ENCODE data around the gene WNK4.

WNK4 gene

DNA sequence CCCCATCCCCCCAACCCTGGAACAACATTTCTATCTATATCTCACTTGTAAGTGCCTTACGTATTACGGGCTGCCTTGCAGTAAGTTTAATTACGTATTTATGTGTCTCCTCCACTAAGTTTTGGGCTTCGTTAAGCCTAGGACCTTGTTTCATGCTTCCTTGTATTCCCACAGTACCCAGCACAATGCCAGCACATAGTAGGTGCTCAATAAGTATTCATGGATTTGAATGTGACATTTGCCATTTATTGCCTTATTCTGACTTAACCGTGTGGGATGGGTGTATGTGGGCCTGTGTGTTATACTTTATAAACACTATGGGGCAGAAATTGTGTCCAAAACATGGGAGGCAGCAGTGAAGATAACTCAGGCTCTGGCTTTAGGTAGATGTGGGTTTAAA, 12.1 kb downstream of the WNK4 start:
- no peaks in the 10 kb centered on the region for H3K9me3 Mint-ChIP-seq
- H3K36me3 Mint-ChIP-seq (ENCODE audit: insufficient read depth): peaks cover 8% of the 10 kb centered on the region
- peaks cover 6% of the 10 kb centered on the region for H3K4me1 Mint-ChIP-seq
- no peak for ATAC-seq (replicated peaks; ENCODE audit: extremely low read depth, poor library complexity, severe bottlenecking)
- peaks cover 11% of the 10 kb centered on the region for H3K27me3 Mint-ChIP-seq
- no peak for DNase-seq (ENCODE audit: low spot score in 2 of 2)
- H3K4me3 Mint-ChIP-seq: no peak overlapping the region
- H3K27ac Mint-ChIP-seq (ENCODE audit: low read depth): no peak overlapping the region

GRCh38 chr17:42795061-42795460, 14.7 kb downstream of the WNK4 start:
- H3K4me1 Mint-ChIP-seq: peaks cover 14% of the 10 kb centered on the region
- no peaks in the 10 kb centered on the region for H3K27me3 Mint-ChIP-seq
- no peak overlapping the region for H3K4me3 Mint-ChIP-seq
- H3K36me3 Mint-ChIP-seq (ENCODE audit: insufficient read depth): peaks cover 13% of the 10 kb centered on the region
- H3K27ac Mint-ChIP-seq (ENCODE audit: low read depth): no peak overlapping the region
- no peak for DNase-seq (ENCODE audit: low spot score in 2 of 2)
- H3K9me3 Mint-ChIP-seq: no peaks in the 10 kb centered on the region
- no peak for ATAC-seq (replicated peaks; ENCODE audit: extremely low read depth, poor library complexity, severe bottlenecking)

- Mint-ChIP-seq H3K36me3 (ENCODE audit: insufficient read depth) (peaks cover 13% of the 10 kb centered on the region), H3K9me3 (no peaks in the 10 kb centered on the region), H3K4me1 (peaks cover 14% of the 10 kb centered on the region), H3K4me3 (no peak overlapping the region), H3K27ac (ENCODE audit: low read depth) (no peak overlapping the region), H3K27me3 (no peaks in the 10 kb centered on the region)
- DNase-seq (ENCODE audit: low spot score in 2 of 2) (no peak), ATAC-seq (replicated peaks; ENCODE audit: extremely low read depth, poor library complexity, severe bottlenecking) (no peak)
These were observed 15.1 kb downstream of the WNK4 start for GRCh38 chr17:42795465-42795864.

GRCh38 chr17:42796066-42796758, 15.8 kb downstream of the WNK4 start:
- DNase-seq (ENCODE audit: low spot score in 2 of 2): no peak
- Mint-ChIP-seq H3K36me3 (ENCODE audit: insufficient read depth) (peaks cover 13% of the 10 kb centered on the region), H3K27ac (ENCODE audit: low read depth) (no peak overlapping the region), H3K27me3 (no peaks in the 10 kb centered on the region), H3K4me1 (peaks cover 14% of the 10 kb centered on the region), H3K4me3 (peak overlapping the region; percentile 9), H3K9me3 (no peaks in the 10 kb centered on the region)
- ATAC-seq (replicated peaks; ENCODE audit: extremely low read depth, poor library complexity, severe bottlenecking): no peak

DNA sequence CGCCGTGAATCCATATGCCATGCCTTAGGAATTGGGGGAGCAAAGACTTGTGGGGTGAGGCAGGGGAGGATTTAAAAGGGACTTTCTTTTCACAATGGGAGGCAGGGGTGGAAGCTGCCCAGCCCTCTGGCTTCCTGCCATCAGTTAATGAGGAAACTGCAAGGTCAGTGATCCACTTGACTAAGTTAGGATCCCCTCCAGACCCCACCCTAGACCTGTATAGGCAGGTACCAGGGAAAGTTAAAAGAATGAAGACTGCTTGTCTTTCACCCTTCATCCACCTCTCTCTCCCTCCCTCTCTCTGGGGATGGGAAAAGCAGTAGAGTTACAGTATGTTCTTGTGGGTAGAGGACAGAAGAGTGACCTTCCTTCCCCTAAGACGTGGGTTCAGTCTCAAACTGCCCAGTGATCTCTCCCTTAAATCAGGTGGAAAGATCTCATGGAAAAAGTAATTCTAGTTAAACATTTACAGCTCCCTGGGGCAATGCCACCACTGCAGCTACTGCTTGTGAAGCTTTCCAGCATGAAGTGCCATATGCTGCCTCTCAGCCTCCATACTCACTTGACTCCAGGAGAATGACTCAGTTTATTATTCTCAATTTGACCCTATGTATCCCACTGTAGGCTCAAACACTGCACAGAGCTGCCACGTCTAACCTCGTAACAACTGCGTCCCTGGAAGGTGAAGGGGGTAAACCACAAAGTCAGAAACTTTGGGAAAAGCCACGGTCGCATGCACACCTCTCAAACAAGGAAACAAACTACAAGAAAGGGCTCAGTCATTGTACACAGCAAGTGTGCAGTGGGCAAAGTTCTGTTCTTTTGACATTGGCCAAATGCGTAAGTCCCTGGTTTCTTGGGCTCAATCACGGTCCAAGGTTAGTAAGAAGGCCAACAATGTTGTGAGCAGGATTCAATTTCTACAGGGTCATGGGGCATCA, 16.9 kb downstream of the WNK4 start:
- Mint-ChIP-seq H3K36me3 (ENCODE audit: insufficient read depth) (peaks cover 13% of the 10 kb centered on the region), H3K27me3 (no peaks in the 10 kb centered on the region), H3K27ac (ENCODE audit: low read depth) (no peak overlapping the region), H3K4me3 (peak overlapping the region; percentile 90), H3K4me1 (peaks cover 14% of the 10 kb centered on the region), H3K9me3 (no peaks in the 10 kb centered on the region)
- DNase-seq (ENCODE audit: low spot score in 2 of 2): no peak
- no peak for ATAC-seq (replicated peaks; ENCODE audit: extremely low read depth, poor library complexity, severe bottlenecking)

DNA sequence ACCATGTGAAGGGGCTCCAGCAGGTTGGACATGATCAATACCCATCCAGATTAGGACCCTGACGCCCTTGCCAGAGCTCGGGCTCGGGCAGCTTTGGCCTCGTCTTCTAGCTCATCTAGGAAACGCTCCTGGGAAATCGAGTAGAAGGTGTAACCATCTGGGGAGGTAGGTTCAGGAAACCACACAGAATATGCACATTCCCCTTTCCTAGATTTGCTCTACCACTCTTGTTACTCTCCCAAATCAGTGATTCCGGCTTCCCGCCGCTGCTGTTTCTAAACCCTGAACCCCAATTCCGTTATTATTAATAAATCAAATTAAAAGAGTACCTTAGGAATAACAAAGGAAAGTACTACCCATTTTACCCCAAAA, 17.6 kb downstream of the WNK4 start:
- Mint-ChIP-seq H3K36me3 (ENCODE audit: insufficient read depth) (peaks cover 13% of the 10 kb centered on the region), H3K4me1 (peaks cover 14% of the 10 kb centered on the region), H3K27ac (ENCODE audit: low read depth) (peak overlapping the region; percentile 87), H3K4me3 (peak overlapping the region; percentile 90), H3K9me3 (no peaks in the 10 kb centered on the region), H3K27me3 (no peaks in the 10 kb centered on the region)
- DNase-seq (ENCODE audit: low spot score in 2 of 2): no peak
- ATAC-seq (replicated peaks; ENCODE audit: extremely low read depth, poor library complexity, severe bottlenecking): no peak

DNA sequence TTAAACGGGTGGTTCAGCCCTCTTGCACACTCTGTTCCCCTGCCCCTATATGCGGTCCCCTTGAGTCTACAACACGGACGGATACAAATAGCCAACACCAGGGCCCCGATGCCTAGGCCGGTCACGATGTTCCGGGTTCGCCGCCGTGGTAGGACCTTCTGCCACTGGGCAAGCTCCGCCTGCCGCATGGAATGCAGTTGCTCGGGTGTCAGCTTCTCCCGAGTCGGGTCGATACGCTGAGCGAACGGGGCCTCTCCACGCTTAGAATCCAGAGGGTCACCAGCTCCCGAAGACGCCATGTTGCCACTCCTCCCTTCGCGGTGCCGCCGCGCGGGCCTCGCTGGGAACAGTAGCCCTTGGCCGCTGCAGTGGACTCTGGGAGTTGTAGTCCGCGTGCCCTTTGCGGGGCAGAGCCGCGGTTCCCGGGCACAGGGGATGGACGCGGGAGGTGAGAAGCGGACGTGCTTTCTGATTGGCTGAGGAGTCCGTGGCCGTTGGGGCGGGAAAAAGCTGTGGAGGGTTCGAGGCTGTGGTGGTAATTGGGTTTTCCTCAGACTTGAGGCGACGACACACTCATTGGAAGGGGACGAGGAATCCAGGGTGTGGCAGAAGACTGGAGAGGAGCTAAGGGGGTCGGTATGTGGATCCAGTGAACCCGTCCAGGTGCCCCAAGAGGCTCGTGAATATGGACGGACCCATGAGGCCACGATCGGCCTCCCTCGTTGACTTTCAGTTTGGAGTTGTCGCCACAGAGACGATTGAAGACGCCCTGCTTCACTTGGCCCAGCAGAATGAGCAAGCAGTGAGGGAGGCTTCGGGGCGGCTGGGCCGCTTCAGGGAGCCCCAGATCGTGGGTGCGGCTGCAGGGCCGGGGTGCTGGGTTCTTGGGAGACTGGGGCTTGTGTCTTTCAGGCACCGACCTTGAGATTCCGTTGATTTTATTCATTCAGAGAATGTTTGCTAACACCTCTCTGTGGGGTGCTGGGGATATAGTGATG, 18.3 kb downstream of the WNK4 start, which contains the start of the genes CNTD1 and COA3:
Gene CNTD1, plus strand, starts transcription at position 479 of the 998 bp plus-strand sequence. Its CDS starts 207 bp downstream, at position 686.
Gene COA3, minus strand, starts transcription at position 322 of the 998 bp plus-strand sequence. Its CDS starts 23 bp downstream, at position 299.
- ATAC-seq (replicated peaks; ENCODE audit: extremely low read depth, poor library complexity, severe bottlenecking) (peak; percentile 97), DNase-seq (ENCODE audit: low spot score in 2 of 2) (peak; percentile 49 to 50)
- H3K36me3 Mint-ChIP-seq (ENCODE audit: insufficient read depth): peaks cover 13% of the 10 kb centered on the region
- peaks cover 14% of the 10 kb centered on the region for H3K4me1 Mint-ChIP-seq
- H3K27me3 Mint-ChIP-seq: no peaks in the 10 kb centered on the region
- no peaks in the 10 kb centered on the region for H3K9me3 Mint-ChIP-seq
- peak within 1 kb of the TSS; percentile 87 for H3K27ac Mint-ChIP-seq (ENCODE audit: low read depth)
- H3K4me3 Mint-ChIP-seq: peak within 1 kb of the TSS; percentile 90

- Mint-ChIP-seq H3K27me3 (no peaks in the 10 kb centered on the region), H3K4me3 (no peak overlapping the region), H3K27ac (ENCODE audit: low read depth) (no peak overlapping the region)
These were observed 22.9 kb downstream of the WNK4 start for GRCh38 chr17:42803074-42803883.

GRCh38 chr17:42804918-42805367, 24.5 kb downstream of the WNK4 start:
- Mint-ChIP-seq H3K4me3 (no peak overlapping the region), H3K4me1 (no peaks in the 10 kb centered on the region), H3K27ac (ENCODE audit: low read depth) (no peak overlapping the region), H3K27me3 (no peaks in the 10 kb centered on the region), H3K9me3 (no peaks in the 10 kb centered on the region), H3K36me3 (ENCODE audit: insufficient read depth) (peaks cover 8% of the 10 kb centered on the region)
- DNase-seq (ENCODE audit: low spot score in 2 of 2) (no peak), ATAC-seq (replicated peaks; ENCODE audit: extremely low read depth, poor library complexity, severe bottlenecking) (no peak)

More at GRCh38 chr17:42803074-42803883, 22.9 kb downstream of the WNK4 start:
- Mint-ChIP-seq H3K4me1 (peaks cover 7% of the 10 kb centered on the region), H3K9me3 (no peaks in the 10 kb centered on the region), H3K36me3 (ENCODE audit: insufficient read depth) (peaks cover 8% of the 10 kb centered on the region)
- ATAC-seq (replicated peaks; ENCODE audit: extremely low read depth, poor library complexity, severe bottlenecking) (no peak), DNase-seq (ENCODE audit: low spot score in 2 of 2) (no peak)

- H3K36me3 Mint-ChIP-seq (ENCODE audit: insufficient read depth): peaks cover 17% of the 10 kb centered on the region
- no peaks in the 10 kb centered on the region for H3K9me3 Mint-ChIP-seq
- ATAC-seq (replicated peaks; ENCODE audit: extremely low read depth, poor library complexity, severe bottlenecking): no peak
- H3K27me3 Mint-ChIP-seq: no peaks in the 10 kb centered on the region
- H3K27ac Mint-ChIP-seq (ENCODE audit: low read depth): no peak overlapping the region
- no peak for DNase-seq (ENCODE audit: low spot score in 2 of 2)
- H3K4me3 Mint-ChIP-seq: no peak overlapping the region
- no peaks in the 10 kb centered on the region for H3K4me1 Mint-ChIP-seq
These were observed 25.8 kb downstream of the WNK4 start for GRCh38 chr17:42806249-42806648.

GRCh38 chr17:42809250-42809649, 28.8 kb downstream of the WNK4 start:
- Mint-ChIP-seq H3K9me3 (no peaks in the 10 kb centered on the region), H3K27me3 (no peaks in the 10 kb centered on the region), H3K4me3 (no peak overlapping the region), H3K36me3 (ENCODE audit: insufficient read depth) (peaks cover 42% of the 10 kb centered on the region), H3K27ac (ENCODE audit: low read depth) (no peak overlapping the region), H3K4me1 (no peaks in the 10 kb centered on the region)
- ATAC-seq (replicated peaks; ENCODE audit: extremely low read depth, poor library complexity, severe bottlenecking): no peak
- DNase-seq (ENCODE audit: low spot score in 2 of 2): no peak

Data from central memory CD8-positive, alpha-beta T cell (primary cell).